Thyroid gland (tissue), 4 donors: ENCODE data around the gene LDHAL6B.

Source experiments
- CTCF ChIP-seq, 6 experiments: fragments of 200-600 bp in 3 of 6; fragments of 450-650 bp in 3 of 6; sonication (generic) in 3 of 6; IDR thresholded peaks; one replicate each; pipeline ENCODE4 v1.5.1; 2016 to 2019; ENCODE audit warnings: antibody characterized with exemption in 6 of 6, mild to moderate bottlenecking in 2 of 6, inconsistent platforms in 1 of 6, moderate library complexity in 1 of 6
- POLR2A ChIP-seq, 2 donors: fragments of 450-650 bp; IDR thresholded peaks; one replicate each; pipeline ENCODE4 v1.6.1; 2017; ENCODE audit warnings: antibody characterized with exemption in 2 of 2, mild to moderate bottlenecking in 2 of 2, moderate library complexity in 1 of 2

- TF ChIP-seq CTCF (IDR thresholded peaks at IDR 0.05) (no peak), POLR2A (IDR thresholded peaks at IDR 0.05) (no peak)
These were observed 6.1 kb upstream of the LDHAL6B start for GRCh38 chr15:59200560-59200959.
